Naive thymus-derived CD4-positive, alpha-beta T cell (primary cell): ENCODE results near the gene CLUH. TPM values are rescaled to one million over a fixed set of nuclear protein-coding genes. Genes with fewer than 3 reads are reported as not detected.
"Not testable (repeated sequence)": the region's sequence is repeated elsewhere in the genome, so short reads cannot be mapped to it uniquely, and the experiment has no call there.

Source experiments
- ATAC-seq: fragments of 150-1000 bp; cut with Tn5 transposase; 2 replicates; pipeline ENCODE4 v1.10.0; 2021; ENCODE audit warnings: mild to moderate bottlenecking, moderate library complexity
- CTCF ChIA-PET: fragments of 350-600 bp; sonication (Branson Sonifier 250); formaldehyde crosslinking; loops from one replicate; lab custom pipeline; 2021; ENCODE audit warnings: antibody characterized with exemption; lab: Charles Lee
- POLR2A ChIA-PET: fragments of 350-600 bp; sonication (Branson Sonifier 250); formaldehyde crosslinking; loops from one replicate; lab custom pipeline; 2021; ENCODE audit warnings: antibody characterized with exemption, inconsistent platforms; lab: Charles Lee
- DNase-seq, 9 donors: peaks; one replicate each; pipeline versions ENCODE4 v3.0.0 to v3.0.0-alpha.2; 2020 to 2022; ENCODE audit warnings: mixed read lengths in 1 of 9
- H3K27ac ChIP-seq: one replicate; pipeline ENCODE4 v1.7.0; 2013; ENCODE audit warnings: mild to moderate bottlenecking, low read depth, low read length, moderate library complexity
- H3K27me3 ChIP-seq, 2 donors: one replicate each; pipeline ENCODE4 v1.7.0; 2013; ENCODE audit warnings: low read length in 2 of 2, mild to moderate bottlenecking in 2 of 2, moderate library complexity in 2 of 2; ENCODE audit not compliant: control insufficient read depth in 2 of 2, insufficient read depth in 2 of 2
- H3K36me3 ChIP-seq, 3 experiments: 1 replicate in 2 of 3; 2 replicates in 1 of 3; pipeline ENCODE4 v1.7.0; 2013; ENCODE audit warnings: low read length in 3 of 3, mild to moderate bottlenecking in 3 of 3, moderate library complexity in 1 of 3; ENCODE audit not compliant: insufficient read depth in 3 of 3, control insufficient read depth in 2 of 3
- H3K4me1 ChIP-seq, 2 donors: one replicate each; pipeline ENCODE4 v1.7.0; 2013; ENCODE audit warnings: low read length in 2 of 2, mild to moderate bottlenecking in 2 of 2, moderate library complexity in 1 of 2; ENCODE audit not compliant: control insufficient read depth in 2 of 2, insufficient read depth in 2 of 2
- H3K4me3 ChIP-seq: 2 replicates; pipeline ENCODE4 v1.7.0; 2013; ENCODE audit warnings: mild to moderate bottlenecking, low read length
- H3K9me3 ChIP-seq, 3 experiments: 1 replicate in 2 of 3; 2 replicates in 1 of 3; pipeline ENCODE4 v1.7.0; 2013; ENCODE audit warnings: low read length in 3 of 3; ENCODE audit not compliant: control insufficient read depth in 2 of 3
- H3K27ac Mint-ChIP-seq, 9 donors: one replicate each; pipeline ENCODE4 v1.8.0; 2020 to 2022; ENCODE audit warnings: mixed read lengths in 9 of 9, mild to moderate bottlenecking in 8 of 9, moderate library complexity in 5 of 9, inconsistent platforms in 2 of 9
- H3K27me3 Mint-ChIP-seq, 5 donors: one replicate each; pipeline ENCODE4 v1.8.0; 2021 to 2022; ENCODE audit warnings: mixed read lengths in 5 of 5, mild to moderate bottlenecking in 1 of 5
- H3K36me3 Mint-ChIP-seq, 5 donors: one replicate each; pipeline ENCODE4 v1.8.0; 2020 to 2022; ENCODE audit warnings: mixed read lengths in 5 of 5, mild to moderate bottlenecking in 3 of 5, inconsistent platforms in 1 of 5
- H3K4me1 Mint-ChIP-seq, 7 donors: one replicate each; pipeline ENCODE4 v1.8.0; 2020 to 2022; ENCODE audit warnings: mixed read lengths in 7 of 7, mild to moderate bottlenecking in 3 of 7, inconsistent platforms in 1 of 7
- H3K4me3 Mint-ChIP-seq, 10 donors: one replicate each; pipeline ENCODE4 v1.8.0; 2020 to 2022; ENCODE audit warnings: mild to moderate bottlenecking in 10 of 10, mixed read lengths in 10 of 10, moderate library complexity in 6 of 10, inconsistent platforms in 2 of 10
- H3K9me3 Mint-ChIP-seq, 11 donors: one replicate each; pipeline ENCODE4 v1.8.0; 2020 to 2022; ENCODE audit warnings: mixed read lengths in 11 of 11, mild to moderate bottlenecking in 4 of 11, inconsistent platforms in 1 of 11, moderate library complexity in 1 of 11
- intact Hi-C, 2 donors: fragments of 100-400 bp; cut with micrococcal nuclease; formaldehyde crosslinking; loops; one replicate each; pipeline ENCODE4 v1.15.1; 2023
- polyA plus RNA-seq, 2 donors: library from polyadenylated mRNA; unstranded; fragments of 300-500 nt; fragmentation: Illumina TruSeq; gene quantifications; one replicate each; pipeline ENCODE4 v1.2.3, GENCODE V29; 2021
- total RNA-seq, 6 experiments: library from RNA in 5 of 6; stranded (reverse) in 5 of 6; gene quantifications; 1 replicate in 5 of 6; 2 replicates in 1 of 6; pipeline ENCODE4 v1.2.3 and lab custom pipeline; 2021 to 2026

The CLUH gene
- total and polyA plus RNA-seq, 7 experiments from 2014 or later: 4.9 to 71.1 (median 45.8) TPM

GRCh38 chr17:2703181-2703580, 8.4 kb downstream of the CLUH start:
- Histone ChIP-seq H3K27ac (no peak overlapping the region), H3K27me3 (no peaks in the 10 kb centered on the region), H3K36me3 (peaks cover 0 to 64% (median 10%) of the 10 kb centered on the region in 3 experiments), H3K4me1 (peaks cover 0 to 3% of the 10 kb centered on the region in 2 donors), H3K9me3 (no peaks in the 10 kb centered on the region), H3K4me3 (no peak overlapping the region)
- ChIA-PET POLR2A (no interaction called here), CTCF (no interaction called here)
- intact Hi-C loops: no loop called here
- DNase-seq (no peak), ATAC-seq (no peak)
- no peaks in the 10 kb centered on the region for H3K27me3 Mint-ChIP-seq
- H3K36me3 Mint-ChIP-seq: peaks cover 0 to 17% (median 0%) of the 10 kb centered on the region in 5 donors
- H3K4me1 Mint-ChIP-seq: peaks cover 4 to 15% (median 13%) of the 10 kb centered on the region in 7 donors
- H3K9me3 Mint-ChIP-seq: no peaks in the 10 kb centered on the region
- H3K4me3 Mint-ChIP-seq: no peak overlapping the region
- H3K27ac Mint-ChIP-seq: no peak overlapping the region

DNA sequence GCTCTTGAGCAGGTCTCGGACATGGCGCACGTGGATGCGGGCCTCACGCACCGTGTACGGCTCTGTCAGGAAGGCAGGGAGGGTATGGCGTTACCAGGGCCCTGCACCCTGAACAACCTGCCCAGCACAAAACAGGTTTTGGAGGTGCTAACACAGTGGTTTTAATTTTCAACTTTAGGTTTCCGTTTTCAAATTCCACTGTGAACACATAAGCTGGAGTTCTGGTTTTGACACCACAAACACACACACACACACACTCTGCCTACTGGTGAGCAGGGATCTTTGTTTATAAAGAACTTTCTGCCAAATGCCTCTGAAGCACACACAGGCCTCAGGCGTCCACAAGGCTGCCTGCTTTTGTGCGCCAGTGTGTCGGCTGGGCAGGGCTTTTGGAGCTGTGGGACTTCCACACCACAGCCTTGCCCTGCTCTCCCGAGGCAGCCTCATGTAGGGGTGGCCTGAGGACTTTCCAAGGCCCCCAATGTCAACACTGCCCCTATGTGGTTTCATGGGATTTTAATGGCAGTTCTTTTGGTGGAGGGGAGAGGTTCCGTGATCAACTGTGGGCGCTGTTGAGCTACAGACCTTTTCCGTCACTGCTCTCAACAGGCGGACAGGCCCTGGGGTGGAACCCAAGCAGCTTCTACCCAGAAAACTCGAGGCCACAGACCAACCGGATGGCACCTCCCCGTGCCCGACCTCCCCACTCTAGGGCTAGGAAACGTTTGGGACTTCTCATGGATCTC, 9.4 kb downstream of the CLUH start:
- intact Hi-C loops: no loop called here
- no peaks in the 10 kb centered on the region for H3K9me3 ChIP-seq
- peaks cover 0 to 19% (median 0%) of the 10 kb centered on the region in 5 donors for H3K36me3 Mint-ChIP-seq
- peaks cover 0 to 74% (median 10%) of the 10 kb centered on the region in 3 experiments for H3K36me3 ChIP-seq
- ATAC-seq: peak; percentile 26
- ChIA-PET CTCF (interaction anchor here (0.7 kb wide), 1 partner anchor 57 kb away, joined by 3 read pairs; no protein-coding TSS in a partner anchor), POLR2A (no interaction called here)
- H3K27me3 Mint-ChIP-seq: no peaks in the 10 kb centered on the region
- H3K4me1 ChIP-seq: peaks cover 0 to 3% of the 10 kb centered on the region in 2 donors
- H3K4me3 ChIP-seq: no peak overlapping the region
- H3K27ac ChIP-seq: no peak overlapping the region
- H3K4me1 Mint-ChIP-seq: peaks cover 4 to 13% (median 11%) of the 10 kb centered on the region in 7 donors
- no peaks in the 10 kb centered on the region for H3K9me3 Mint-ChIP-seq
- H3K27ac Mint-ChIP-seq: peak overlapping the region in 1 of 9 donors; percentile 18
- no peak overlapping the region for H3K4me3 Mint-ChIP-seq
- H3K27me3 ChIP-seq: no peaks in the 10 kb centered on the region
- DNase-seq: no peak

GRCh38 chr17:2701161-2701995, 10.2 kb downstream of the CLUH start:
- H3K9me3 Mint-ChIP-seq: no peaks in the 10 kb centered on the region
- ATAC-seq: no peak
- intact Hi-C loops: no loop called here
- H3K4me3 Mint-ChIP-seq: no peak overlapping the region
- peaks cover 0 to 19% (median 0%) of the 10 kb centered on the region in 5 donors for H3K36me3 Mint-ChIP-seq
- ChIA-PET CTCF (no interaction called here), POLR2A (no interaction called here)
- peaks cover 0 to 3% of the 10 kb centered on the region in 2 donors for H3K4me1 ChIP-seq
- H3K27ac ChIP-seq: no peak overlapping the region
- H3K9me3 ChIP-seq: no peaks in the 10 kb centered on the region
- H3K27me3 Mint-ChIP-seq: no peaks in the 10 kb centered on the region
- H3K4me3 ChIP-seq: no peak overlapping the region
- no peak overlapping the region for H3K27ac Mint-ChIP-seq
- DNase-seq: no peak
- H3K36me3 ChIP-seq: peaks cover 0 to 81% (median 10%) of the 10 kb centered on the region in 3 experiments
- peaks cover 4 to 11% (median 8%) of the 10 kb centered on the region in 7 donors for H3K4me1 Mint-ChIP-seq
- no peaks in the 10 kb centered on the region for H3K27me3 ChIP-seq

DNA sequence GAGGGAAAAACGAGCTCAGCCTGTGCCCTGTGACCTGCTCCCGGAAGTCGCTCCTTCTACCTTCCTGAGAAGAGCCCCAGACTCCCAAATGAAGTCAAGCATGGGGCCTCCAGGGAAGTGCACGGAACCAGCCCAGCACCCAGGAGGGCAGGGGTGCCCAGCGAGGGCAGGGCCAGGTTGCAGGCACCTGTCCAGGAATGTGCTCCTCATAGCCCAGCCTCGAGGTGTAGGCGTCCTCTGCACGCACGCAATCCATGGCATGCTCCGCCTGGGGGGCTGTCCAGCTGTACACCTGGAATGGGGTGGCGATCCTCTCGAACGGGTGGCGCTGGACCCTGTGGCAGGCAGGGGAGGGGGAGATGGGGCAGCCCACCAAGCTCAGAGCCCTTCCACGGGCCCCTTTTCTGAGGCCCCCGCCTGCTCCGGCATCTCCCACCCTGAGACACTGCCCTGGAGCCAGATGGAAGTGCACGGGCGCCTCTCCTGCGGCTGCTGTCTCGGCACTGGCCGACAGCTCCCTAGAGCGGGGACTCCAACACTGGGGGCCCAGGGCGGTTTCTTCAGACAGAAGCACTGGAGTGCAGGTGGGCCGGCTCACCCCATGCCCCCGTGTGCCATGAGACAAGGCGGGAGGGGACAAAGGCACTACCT, 10.9 kb downstream of the CLUH start:
- no peak overlapping the region for H3K27ac Mint-ChIP-seq
- POLR2A ChIA-PET: no interaction called here
- Histone ChIP-seq H3K27ac (no peak overlapping the region), H3K4me3 (no peak overlapping the region), H3K36me3 (peaks cover 0 to 88% (median 10%) of the 10 kb centered on the region in 3 experiments), H3K27me3 (no peaks in the 10 kb centered on the region), H3K4me1 (peaks cover 0 to 3% of the 10 kb centered on the region in 2 donors), H3K9me3 (no peaks in the 10 kb centered on the region)
- ATAC-seq (no peak), DNase-seq (no peak)
- peaks cover 0 to 19% (median 0%) of the 10 kb centered on the region in 5 donors for H3K36me3 Mint-ChIP-seq
- intact Hi-C loops: no loop called here
- H3K9me3 Mint-ChIP-seq: no peaks in the 10 kb centered on the region
- peaks cover 3 to 10% (median 4%) of the 10 kb centered on the region in 7 donors for H3K4me1 Mint-ChIP-seq
- no peak overlapping the region for H3K4me3 Mint-ChIP-seq
- no peaks in the 10 kb centered on the region for H3K27me3 Mint-ChIP-seq
- CTCF ChIA-PET: no interaction called here

- no peak overlapping the region for H3K27ac ChIP-seq
- no peaks in the 10 kb centered on the region for H3K27me3 ChIP-seq
- no peaks in the 10 kb centered on the region for H3K9me3 ChIP-seq
- Mint-ChIP-seq H3K27ac (no peak overlapping the region), H3K9me3 (no peaks in the 10 kb centered on the region), H3K36me3 (peaks cover 0 to 18% (median 0%) of the 10 kb centered on the region in 5 donors), H3K4me3 (no peak overlapping the region), H3K27me3 (no peaks in the 10 kb centered on the region), H3K4me1 (peaks cover 0 to 4% (median 0%) of the 10 kb centered on the region in 7 donors)
- H3K4me1 ChIP-seq: peaks cover 0 to 3% of the 10 kb centered on the region in 2 donors
- H3K36me3 ChIP-seq: peaks cover 0 to 94% (median 10%) of the 10 kb centered on the region in 3 experiments
- ChIA-PET POLR2A (interaction anchor here (0.7 kb wide), 1 partner anchor 34 kb away, joined by 3 read pairs; no protein-coding TSS in a partner anchor), CTCF (no interaction called here)
- H3K4me3 ChIP-seq: no peak overlapping the region
- intact Hi-C loops: no loop called here
- ATAC-seq: no peak
- DNase-seq: no peak
Observed at GRCh38 chr17:2700030-2700490, 11.5 kb downstream of the CLUH start.

DNA sequence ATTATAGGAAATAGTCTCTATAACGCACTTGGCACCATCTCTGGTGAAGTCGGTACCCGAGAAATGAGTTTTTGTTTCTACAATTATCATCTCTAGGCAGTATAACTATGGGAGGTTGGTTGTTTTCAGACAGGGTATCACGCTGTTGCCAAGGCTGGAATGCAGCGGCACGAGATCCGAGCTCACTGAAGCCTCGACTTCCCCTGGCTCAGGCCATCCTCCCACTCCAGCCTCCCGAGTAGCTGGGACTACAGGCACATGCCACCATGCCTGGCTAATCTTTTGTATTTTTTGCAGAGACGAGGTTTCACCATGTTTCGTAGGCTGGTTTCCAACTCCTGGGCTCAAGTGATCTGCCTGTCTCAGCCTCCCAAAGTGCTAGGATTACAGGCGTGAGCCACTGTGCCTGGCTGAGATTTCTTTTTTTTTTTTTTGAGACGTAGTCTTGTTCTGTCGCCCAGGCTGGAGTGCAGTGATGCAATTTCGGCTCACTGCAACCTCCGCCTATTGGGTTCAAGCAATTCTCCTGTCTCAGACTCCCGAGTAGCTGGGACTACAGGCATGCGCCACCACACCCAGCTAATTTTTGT, 12.3 kb downstream of the CLUH start:
- H3K36me3 ChIP-seq: peaks cover 0 to 97% (median 10%) of the 10 kb centered on the region in 3 experiments
- DNase-seq, H3K9me3 ChIP-seq, ATAC-seq, intact Hi-C loops, H3K9me3 Mint-ChIP-seq, CTCF ChIA-PET, H3K4me3 Mint-ChIP-seq, H3K27ac Mint-ChIP-seq, H3K27me3 ChIP-seq, H3K4me3 ChIP-seq, H3K4me1 Mint-ChIP-seq, H3K27me3 Mint-ChIP-seq, H3K4me1 ChIP-seq, H3K27ac ChIP-seq: not testable (repeated sequence)
- POLR2A ChIA-PET: interaction anchor here (0.7 kb wide), 1 partner anchor 33 kb away, joined by 3 read pairs; no protein-coding TSS in a partner anchor
- H3K36me3 Mint-ChIP-seq: peaks cover 0 to 16% (median 0%) of the 10 kb centered on the region in 5 donors
